GM12892 (cell line): ENCODE results near the gene ATP8A2.

ENCODE experiments used
- POLR2A ChIP-seq: IDR thresholded peaks from 2 replicates; pipeline ENCODE4 v1.6.1; 2011; ENCODE audit warnings: low read depth, low read length, control low read depth
- POLR2AphosphoS5 ChIP-seq: IDR thresholded peaks from 2 replicates; pipeline ENCODE4 v1.6.1; 2011; ENCODE audit warnings: low read depth, low read length, control low read depth

GRCh38 chr13:25990801-25991200 is 619.0 kb downstream of the ATP8A2 start:
- TF ChIP-seq POLR2A = no peak
- no peak for TF ChIP-seq POLR2AphosphoS5
